GDM1 (cell line): ENCODE data around the gene SLC35E2B.

Experiments
- DNase-seq: peaks from one replicate; lab custom pipeline; 2025; lab: John Stamatoyannopoulos, UW

SLC35E2B gene

DNA sequence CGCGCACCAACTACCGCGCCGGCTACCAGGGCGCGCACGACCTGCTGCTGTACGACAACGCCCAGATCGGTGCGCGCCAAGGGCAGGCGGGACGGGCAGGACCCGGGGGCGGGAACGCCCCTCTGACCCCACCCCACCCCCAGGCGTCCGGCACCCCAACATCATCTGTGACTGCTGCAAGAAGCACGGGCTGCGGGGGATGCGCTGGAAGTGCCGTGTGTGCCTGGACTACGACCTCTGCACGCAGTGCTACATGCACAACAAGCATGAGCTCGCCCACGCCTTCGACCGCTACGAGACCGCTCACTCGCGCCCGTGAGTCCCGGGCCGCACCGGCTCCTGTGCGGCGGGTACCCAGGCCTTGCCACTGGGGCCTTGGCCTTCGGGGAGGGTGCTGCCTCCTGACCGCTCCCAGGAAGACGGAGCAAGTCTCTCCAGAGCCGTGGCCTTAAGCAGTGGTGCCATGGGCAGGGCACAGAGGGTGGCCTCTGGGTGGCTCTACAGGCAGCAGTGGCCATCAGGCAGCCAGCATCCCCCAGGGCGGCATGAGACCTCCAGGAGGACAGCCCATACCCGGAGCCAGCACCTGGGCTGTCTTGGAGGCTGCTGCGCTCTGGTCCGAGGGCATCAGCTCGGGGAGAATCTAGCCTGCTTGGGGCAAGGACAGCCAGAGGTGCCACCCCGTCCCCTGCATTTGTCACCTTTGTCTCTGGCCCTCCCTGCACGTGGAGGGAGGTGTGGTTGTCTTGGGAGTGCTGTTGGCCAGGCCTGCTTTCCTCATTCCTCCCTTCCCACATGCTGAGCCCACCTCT lies 68.8 kb downstream of the SLC35E2B start:
- no peak for DNase-seq

DNA sequence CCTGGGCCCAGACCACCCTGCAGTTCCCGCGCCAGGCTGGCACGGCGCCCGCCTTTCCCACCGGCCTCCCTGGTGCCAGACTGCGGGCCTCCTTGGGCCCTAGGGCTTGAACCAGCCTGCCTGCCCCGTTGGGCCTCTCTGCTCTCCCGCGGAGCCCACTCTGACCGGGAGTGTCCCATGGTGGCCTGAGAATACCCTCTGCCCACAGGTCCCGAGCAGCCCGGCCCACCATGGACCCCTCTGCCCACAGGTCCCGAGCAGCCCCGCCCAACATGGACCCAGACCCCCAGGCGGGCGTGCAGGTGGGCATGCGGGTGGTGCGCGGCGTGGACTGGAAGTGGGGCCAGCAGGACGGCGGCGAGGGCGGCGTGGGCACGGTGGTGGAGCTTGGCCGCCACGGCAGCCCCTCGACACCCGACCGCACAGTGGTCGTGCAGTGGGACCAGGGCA lies 69.4 kb downstream of the SLC35E2B start:
- DNase-seq, result no peak

DNA sequence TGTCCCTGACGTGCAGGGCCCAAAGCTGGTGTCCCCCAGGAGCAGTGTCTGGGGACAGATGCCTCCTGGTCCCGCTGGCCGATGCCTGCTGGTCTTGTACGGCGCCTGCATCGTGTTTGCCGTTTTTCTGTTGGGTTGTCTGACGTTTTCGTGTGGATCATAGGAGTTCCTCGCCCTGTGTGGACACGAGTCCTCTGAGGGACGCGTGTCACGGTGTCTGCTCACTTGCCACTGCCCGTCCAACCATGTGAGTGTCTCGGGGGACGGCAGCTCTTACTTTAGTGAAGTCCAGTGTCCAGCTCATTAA lies 69.9 kb downstream of the SLC35E2B start:
- no peak for DNase-seq

DNA sequence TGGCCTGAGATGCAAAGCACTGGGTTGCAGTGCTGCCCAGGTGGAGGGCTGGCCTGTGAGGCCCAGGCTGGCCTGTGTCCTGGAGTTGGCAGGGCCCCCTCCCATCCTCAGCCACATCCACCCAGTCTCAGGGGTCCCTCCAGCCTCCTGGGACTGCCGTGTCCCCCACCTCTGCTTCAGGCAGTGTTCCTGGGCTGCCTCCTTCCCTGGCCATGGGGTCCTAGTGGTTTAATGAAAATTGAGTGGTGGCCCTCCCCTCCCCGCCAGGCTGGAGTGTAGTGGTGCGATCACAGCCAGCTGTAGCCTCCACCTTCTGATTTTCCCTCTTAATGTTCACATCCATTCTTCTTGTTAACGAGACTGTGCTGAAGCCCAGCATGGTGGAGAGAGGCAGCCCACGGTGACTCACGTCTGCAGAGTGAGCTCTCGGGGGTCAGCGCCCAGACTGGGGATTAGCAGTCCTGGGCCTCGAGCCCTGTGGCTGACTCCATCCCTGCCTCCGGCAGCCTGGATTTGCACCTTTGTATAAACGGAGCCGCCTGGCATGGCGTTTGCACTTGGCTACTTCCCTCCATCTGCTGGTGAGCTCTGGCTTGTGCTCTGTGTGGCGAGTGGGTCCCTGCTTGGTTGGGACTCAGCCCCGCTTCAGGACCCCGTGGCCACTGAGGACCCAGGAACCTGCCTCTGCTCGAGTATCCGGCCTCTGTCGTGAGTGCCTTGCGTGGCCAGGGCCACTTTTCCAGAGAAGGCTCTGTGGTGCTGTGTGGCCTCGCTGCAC lies 70.4 kb downstream of the SLC35E2B start:
- DNase-seq, result no peak

DNA sequence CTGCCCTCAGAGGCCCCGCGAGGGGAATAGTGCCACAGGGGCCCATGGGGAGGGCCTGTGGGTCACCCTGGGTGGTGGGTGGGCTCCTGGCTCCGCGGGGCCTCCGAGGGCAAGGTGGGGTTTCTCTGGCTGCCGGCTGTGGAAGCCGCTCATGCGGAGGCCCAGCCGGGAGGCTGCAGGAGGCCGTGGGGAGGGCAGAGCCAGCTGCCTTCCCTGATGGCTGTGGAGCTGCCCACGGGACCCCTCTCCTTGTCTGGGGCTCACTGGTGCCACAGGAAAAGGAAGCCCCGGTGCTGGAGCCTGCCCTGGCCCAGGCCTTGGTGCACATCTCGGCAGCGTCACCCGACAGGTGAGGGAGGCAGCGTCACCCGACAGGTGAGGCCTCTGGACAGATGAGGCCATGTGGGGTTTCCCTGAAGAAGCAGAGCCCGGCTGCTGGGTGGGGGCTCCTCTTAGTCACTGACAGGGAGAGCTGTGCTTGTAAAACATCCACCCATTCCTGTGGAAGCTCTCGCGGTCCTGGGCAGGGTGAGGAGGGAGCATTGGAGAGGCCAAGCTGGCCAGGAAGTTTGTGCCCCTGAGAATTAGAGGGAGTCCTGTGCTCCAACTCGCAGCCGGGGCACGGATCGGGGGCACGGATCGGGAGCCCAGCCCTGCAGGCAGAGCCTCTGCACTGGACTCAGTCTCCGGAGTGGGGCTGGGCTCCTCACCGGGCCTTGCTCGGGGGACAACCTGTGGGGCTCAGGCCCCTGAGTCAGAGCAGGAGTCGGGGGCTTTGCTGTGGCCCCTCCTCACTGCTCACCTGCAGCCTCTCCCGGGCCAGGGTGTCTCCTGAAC lies 71.2 kb downstream of the SLC35E2B start:
- no peak for DNase-seq

DNA sequence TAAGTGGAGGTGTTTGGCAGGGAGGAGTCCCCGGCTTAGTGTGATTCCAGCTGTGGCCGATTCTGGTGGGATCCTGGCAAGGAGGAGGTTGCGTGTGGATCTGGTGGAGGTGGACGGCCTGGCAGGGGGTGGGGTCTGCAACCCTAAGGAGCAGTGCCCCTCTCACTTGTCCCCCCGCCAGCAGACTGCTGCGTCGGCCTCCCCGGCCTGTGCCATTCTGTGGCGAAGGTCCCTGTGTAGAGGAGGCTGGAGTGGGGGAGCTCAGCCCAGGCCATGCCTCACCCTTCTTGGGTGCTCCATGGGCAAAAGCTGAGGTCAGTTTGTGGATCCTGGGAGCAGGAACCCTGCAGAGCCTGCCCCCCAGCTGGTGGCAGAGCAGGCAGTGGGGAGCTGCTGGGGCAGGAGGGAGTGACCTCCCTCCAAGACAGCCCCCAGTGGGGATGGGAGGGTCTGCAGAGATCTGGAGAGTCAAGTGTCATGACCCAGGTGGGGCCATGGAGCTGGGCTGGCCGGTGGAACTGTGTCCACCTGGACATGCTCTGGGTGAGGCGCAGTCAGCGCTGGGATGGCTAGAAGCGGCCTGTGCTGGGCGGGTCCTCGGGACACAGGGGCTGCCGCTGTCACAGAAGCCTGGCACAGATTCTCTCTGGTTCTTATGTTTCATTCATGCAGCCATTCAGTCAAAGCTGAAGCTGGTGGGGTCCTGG lies 72.0 kb downstream of the SLC35E2B start:
- DNase-seq, result no peak

DNA sequence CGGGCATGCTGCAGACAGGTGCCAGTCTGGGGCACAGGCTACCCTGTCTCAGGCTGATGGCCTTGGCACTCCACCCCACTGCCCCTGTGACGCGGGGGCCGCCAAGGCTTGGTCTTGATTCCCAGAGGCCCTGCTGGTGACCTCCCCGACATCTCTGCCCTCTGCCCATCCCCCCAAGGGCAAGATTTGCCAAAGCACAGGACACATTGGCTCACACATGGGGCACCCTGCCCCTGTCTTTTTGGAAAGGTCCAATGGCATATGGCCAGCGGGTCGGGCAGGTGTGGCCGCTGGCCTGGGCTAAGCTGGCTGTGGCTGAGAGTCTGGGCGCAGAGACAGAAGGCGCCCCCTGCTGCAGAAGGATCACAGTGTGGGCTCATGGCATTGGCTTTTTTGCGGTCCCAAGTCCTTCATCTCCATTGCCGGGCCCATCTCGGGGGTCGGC lies 72.7 kb downstream of the SLC35E2B start:
- DNase-seq, result no peak

DNA sequence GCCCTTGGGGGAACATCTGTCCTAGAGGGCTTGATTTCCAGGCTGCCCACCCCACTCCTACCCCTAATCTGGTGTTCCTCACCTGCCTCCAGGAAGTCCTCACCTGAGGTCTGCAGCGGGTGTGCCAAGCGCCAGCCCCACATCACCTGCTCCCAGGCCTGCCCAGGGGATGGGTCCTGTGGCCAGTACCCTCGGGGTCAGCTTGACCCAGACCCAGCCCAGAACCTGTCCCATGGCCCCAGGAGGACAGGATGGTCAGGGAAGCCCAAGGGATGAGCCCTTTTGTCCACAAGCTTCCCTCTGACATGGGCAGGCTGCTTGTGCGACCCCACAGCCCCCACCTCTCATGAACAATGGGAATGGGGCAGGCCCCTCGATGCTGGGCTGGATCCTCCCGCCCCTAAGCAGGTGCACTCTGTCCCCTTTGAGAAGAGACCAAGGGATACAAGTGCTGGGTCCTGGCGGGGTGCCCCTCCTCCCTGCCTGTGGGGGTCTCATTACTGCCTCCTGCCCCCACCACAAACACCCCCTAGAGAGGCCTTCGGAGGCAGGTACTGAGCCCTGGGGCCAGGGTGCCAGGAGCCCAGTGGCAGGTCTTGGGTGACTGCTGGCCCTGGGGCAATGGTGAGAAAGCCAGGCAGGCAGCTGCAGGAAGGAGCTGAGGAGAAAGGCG lies 74.1 kb downstream of the SLC35E2B start:
- DNase-seq, result no peak

DNA sequence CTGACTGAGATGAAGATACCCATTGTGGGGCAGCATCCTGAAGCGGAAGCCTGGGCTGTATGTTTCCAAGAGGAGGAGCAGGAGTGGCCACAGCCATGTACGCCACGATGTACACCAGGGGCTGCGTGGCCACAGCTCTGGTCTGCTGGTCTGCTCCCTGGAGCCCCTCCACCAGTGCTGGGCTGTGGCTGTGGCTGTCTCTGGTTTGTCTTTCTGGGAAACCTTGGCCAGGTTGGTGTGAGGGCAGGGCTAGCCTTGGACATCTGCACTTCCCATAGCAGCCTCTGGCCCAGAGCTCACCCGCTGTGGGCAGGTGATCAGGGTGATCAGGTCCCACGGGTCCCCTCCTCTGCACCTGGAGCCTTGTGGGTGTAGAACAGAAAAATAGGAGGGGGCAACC lies 74.7 kb downstream of the SLC35E2B start:
- DNase-seq, result no peak

DNA sequence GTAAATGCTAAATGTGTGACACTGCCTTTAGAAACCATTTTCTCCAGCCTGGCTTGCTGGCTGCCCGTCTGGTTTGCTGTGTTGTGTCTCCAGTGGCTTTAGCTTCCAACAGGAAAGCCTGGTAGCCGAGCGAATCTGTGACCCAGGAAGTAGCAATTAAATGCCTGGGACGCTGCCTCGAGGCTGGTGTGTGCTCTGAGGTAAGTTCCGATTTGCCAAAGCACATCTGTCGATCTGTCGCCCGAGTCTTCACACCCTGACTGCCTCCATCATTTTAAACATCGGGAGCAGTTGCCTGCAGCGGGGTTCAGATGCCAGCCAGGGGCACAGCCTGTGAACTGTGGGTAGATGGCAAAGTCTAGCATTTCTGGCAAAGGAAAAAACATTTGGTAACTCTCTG lies 75.1 kb downstream of the SLC35E2B start:
- no peak for DNase-seq

DNA sequence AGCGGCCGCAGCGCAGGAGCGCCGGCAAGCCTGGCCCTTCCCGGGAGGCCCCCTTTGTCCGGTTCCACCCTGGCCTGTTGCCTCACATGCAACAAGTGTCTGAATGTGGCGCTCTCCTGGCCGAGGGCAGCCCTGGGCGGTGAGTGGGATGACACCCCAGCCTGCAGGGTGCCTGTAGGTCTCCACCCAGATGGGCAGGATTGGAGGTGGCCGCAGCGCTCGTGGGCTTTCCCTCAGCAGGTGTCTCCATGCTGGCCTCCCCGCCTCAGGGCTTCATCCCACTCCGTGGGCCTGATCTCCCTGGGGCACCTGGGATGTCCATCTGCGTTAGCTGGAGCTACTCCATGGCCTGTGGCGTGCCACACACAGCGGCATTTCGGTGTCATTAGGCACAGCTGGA lies 75.8 kb downstream of the SLC35E2B start:
- DNase-seq, result no peak

DNA sequence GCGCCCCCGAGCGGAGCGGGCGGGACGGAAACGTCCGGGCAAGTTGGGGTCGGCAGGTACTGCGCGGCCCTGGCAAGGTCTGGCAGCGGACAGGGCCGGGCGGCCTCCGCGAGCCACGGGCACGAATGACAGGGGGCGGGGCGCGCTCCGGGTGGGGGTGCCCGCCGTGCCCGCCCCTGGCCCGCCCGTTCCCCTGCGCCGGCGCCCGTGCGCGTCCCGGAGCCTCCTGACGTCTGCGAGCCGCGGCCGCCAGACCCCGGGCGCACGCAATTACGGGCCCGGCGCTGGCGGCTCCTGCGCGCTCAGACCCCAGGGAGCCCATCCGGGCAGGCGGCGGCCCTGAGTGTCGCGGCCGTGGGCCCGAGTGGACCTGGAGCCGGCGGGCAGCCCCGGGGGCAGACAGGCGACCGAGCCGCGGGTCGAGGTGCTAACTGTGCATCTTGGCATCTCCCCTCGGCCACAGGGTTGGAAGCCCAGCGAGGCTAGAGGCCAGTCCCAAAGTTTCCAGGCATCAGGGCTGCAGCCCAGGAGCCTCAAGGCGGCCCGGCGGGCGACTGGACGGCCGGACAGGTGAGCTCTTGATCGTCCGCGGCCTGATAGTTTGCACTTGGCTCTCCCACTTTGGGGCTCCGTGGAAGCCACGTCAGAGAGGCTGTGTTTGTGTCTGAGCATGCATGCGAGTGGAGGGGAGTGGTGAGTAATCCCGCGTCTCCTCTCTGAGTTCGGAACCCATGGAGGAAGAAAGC lies 76.4 kb downstream of the SLC35E2B start:
- DNase-seq, result no peak

DNA sequence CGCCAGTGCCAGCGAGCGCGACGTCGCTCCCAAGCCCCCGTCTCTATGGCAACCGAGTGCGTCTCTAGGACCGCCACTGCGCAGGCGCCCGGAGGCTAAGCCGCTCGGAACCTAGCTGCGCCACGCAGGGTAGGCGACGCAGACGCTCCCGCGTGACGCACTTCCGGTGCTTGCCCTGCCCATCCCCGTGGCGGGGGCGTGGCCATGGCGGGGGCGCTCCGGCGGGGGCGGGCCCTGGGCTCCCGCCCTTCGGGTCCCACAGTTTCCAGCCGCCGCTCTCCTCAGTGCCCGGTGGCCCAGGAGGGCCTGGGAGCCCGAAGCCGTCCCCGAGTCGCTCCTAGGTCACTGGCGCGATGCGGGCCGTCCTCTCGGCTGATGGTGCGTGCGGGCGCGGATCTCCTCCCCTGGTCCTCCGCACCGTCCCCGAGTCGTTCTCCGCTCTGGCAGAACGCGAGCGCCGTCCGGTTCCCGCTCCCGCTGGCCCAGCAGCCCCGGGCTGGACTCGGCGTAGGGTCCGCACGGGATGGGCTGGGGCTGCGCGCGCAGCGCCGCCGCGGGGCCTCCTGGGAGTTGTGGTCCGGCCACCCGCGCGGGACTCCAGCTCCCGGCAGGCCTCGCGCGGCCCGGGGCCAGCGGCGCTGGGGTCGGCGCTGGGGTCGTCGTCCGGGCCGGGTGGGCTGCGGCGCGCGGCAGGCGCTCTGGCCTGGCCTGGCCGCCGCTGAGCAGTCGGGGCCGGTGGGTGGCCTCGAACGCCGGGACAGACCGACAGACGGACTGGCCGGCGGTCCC lies 77.1 kb downstream of the SLC35E2B start, which contains the start of gene MIB2:
TSS of gene MIB2 (plus strand) at position 245 of the 789 bp plus-strand sequence. CDS start 7,953 bp downstream, outside the sequence.
- DNase-seq, result peak; percentile 97

DNA sequence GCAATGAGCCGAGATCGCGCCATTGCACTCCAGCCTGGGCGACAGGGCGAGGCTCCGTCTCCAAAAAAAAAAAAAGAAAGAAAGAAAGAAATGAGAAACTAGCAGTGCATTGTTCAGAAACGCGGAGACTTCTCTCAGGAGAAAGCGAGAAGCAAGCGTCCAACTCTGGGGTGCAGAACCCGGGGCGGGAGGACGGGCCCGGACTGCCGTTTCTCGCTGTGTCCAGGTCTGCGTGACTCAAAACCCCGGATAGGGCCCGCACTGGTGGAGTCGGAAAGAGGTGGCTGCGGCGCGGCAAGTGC lies 77.7 kb downstream of the SLC35E2B start:
- no peak for DNase-seq

DNA sequence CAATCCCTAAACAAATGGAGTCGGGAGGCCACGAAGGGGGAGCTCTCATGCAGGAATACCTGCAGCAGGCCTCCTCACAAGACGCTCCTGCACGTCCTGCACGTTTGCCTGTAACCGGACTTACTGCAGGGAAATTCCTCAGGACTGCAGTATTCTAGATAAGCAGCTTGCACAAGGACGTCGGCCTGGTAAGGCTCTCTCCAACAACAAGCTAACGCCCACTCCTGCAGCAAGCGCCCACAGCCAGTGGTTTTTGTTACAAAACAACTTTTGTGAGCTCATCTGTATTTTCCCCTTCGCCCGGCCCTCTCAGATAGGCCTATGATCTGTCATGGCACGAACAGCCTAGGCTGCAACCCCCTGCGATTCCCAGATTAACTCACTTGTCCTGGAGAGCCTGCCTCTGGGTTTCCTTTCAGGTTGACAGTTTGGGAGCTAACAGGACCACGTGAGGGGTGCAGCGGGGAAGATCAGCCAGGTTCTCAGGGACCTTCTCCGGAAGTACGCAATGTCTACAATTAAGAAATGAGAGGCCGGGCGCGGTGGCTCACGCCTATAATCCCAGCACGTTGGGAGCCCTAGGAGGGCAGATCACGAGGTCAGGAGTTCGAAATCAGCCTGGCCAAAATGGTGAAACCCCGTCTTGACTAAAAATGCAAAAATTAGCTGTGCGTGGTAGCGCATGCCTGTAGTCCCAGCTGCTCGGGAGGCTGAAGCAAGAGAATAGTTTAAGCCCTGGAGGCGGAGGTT lies 78.2 kb downstream of the SLC35E2B start:
- no peak for DNase-seq

DNA sequence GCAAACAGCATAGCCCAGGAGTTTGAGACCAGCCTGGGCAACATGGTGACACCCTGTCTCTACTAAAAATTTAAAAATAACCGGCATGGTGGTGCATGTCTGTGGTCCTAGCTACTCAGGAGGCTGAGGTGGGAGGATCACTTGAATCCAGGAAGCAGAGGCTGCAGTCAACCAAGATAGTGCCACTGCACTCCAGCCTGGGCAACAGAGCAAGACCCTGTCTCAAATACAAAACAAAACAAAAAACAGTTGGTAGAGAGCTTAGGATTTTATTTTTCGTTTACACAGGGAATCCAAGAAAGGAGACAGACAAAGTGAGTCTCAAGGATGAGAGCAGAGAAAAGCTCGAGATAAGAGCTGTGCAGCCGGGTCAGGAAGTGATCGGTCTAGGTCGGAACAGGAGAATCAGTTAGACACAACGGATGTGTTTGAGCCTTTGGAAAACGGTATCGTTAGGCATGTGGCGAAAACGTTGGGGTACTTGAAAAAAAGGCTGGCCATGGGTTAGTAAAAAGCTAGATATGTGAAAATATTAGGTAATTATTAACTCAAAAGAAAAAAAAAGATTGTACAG lies 79.0 kb downstream of the SLC35E2B start:
- DNase-seq, result no peak

DNA sequence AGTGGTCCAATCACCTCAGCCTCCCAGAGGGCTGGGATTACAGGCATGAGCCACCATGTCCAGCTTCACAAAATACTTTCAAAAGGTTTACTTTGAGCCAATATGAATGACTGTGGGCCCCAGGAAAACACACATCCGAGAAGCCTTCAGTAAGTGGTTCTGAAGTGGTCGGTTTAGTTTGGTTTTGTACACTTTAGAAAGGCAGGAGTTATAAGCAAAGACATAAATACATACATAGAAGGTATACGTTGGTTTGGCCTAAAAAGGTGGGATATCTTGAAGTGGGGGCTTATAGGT lies 80.5 kb downstream of the SLC35E2B start:
- no peak for DNase-seq

DNA sequence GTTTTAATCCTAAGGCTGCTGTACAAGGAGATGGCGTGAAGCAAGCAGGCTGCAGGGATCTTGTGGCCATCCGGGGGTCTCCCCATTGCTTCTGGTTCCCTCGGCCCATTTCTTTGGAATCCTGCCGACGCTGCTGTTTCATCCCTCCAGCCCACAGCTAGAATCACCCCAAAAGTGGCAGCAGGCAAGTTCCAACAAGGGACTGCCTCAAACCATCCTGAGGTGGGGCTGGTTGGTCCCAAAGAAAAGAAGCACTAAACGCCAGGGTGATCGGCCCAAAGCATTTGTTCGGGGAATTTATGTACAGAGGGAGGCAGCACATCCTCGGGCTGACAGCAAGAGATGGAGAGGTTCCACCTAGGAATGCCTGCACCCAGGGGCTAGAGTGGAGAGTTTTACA lies 81.8 kb downstream of the SLC35E2B start:
- no peak for DNase-seq
